GM21447 (cell line): ENCODE results near the gene TSPAN12.

ENCODE experiments used
- ATAC-seq: cut with Tn5 transposase; IDR thresholded peaks from one replicate; pipeline ENCODE4 v1.9.1; 2021; ENCODE audit not compliant: unreplicated experiment

The TSPAN12 gene

DNA sequence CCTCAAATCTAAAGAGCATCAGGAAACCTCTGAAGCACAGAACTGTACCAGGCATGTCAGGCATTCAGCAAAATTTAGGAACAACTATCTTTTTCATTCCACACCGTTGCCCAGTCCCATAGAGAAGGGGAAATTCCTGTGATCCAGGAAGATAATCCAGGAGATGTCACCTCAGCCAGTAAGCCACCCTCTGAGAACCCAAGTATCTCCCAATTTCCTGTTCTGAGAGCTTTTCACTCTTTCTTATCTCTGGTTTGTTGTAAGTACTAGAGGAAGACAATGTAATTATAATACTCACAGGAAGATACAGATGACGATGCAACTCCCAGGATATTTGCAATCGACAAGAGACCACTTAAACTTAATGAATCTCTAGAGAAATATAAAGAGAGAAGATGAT is 97.1 kb downstream of the TSPAN12 start:
- no peak for ATAC-seq

DNA sequence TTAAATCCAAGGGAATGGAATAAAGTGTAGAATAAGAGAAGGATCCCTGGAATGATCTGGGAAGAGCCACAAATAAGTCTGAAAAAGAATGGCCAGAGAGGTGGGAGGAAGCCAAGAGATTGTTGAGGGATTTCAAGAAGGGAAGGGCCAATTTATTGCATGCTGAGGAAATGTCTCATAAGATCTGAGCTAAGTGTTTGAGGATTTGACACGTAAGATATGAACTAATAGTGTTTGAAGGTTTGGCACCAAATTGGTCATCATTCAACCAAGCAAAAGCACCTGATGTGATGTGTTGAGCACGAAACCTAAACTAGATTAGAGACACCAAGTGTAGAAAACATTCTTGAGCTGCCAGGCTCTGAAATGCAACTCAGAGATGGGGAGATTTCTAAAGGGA is 97.9 kb downstream of the TSPAN12 start:
- no peak for ATAC-seq

GRCh38 chr7:120743128-120743527 is 114.8 kb downstream of the TSPAN12 start:
- no peak for ATAC-seq

GRCh38 chr7:120742372-120742771 is 115.6 kb downstream of the TSPAN12 start:
- ATAC-seq: no peak

DNA sequence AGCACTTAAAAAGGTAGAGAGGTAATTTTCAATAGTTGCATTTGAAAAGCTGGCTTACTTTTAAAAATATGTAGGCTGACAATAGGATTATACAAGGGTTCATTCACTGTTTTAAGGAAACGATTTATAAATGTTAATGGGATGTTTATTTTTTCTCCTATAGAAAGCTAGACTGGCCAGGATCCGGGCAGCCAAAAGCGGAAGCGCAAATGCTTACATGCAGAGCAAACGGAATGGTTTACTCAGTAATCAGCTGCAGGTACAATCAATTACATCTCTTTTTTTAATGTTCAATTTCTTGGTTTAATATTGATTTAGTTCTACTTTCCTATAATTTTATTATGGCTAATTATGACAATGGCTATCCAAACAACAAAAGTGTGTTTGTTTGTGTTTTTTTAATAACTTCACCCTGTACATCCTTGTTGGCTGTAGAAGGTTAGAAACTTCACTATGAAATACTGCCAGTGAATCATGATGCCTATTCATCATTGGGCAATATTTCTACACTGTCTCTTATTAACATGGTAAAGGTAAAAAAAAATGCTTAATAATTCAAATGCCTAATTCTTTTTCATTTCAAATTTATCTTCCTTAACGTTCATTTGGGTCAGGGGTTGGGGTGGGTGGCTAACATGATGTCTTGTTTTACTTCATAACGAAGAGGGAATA is 116.4 kb downstream of the TSPAN12 start:
- ATAC-seq: no peak

- no peak for ATAC-seq
These were observed 117.6 kb downstream of the TSPAN12 start for GRCh38 chr7:120740348-120740747.

- ATAC-seq: no peak
These were observed 119.1 kb downstream of the TSPAN12 start for GRCh38 chr7:120738816-120739215.
